WERI-Rb-1 (cell line): ENCODE results near the gene PDE10A.

ENCODE experiments used
- DNase-seq: peaks from one replicate; pipeline ENCODE4 v3.0.0-alpha.2; 2020
- H3K27ac ChIP-seq: fragments of 250-450 bp; sonication (Bioruptor Pico); 2 replicates; pipeline ENCODE4 v1.5.1; 2020; ENCODE audit warnings: mild to moderate bottlenecking, moderate library complexity
- H3K27me3 ChIP-seq: fragments of 250-450 bp; sonication (Bioruptor Pico); 2 replicates; pipeline ENCODE4 v1.5.1; 2021; ENCODE audit warnings: mild to moderate bottlenecking, low read depth, moderate library complexity; ENCODE audit not compliant: insufficient read depth, severe bottlenecking
- H3K36me3 ChIP-seq: fragments of 250-450 bp; sonication (Bioruptor Pico); 2 replicates; pipeline ENCODE4 v1.5.1; 2020; ENCODE audit warnings: mild to moderate bottlenecking, moderate library complexity
- H3K4me3 ChIP-seq: 2 replicates; pipeline ENCODE4 v1.5.1; 2011; ENCODE audit warnings: low read depth, mild to moderate bottlenecking, control low read depth, low read length
- H3K9me3 ChIP-seq: fragments of 250-450 bp; sonication (Bioruptor Pico); 2 replicates; pipeline ENCODE4 v1.5.1; 2021; ENCODE audit warnings: mild to moderate bottlenecking, moderate library complexity; ENCODE audit not compliant: severe bottlenecking
- CTCF ChIP-seq: IDR thresholded peaks from 2 replicates; pipeline ENCODE4 v1.5.1; 2011; ENCODE audit warnings: low read depth, mild to moderate bottlenecking, control low read depth, inconsistent platforms, low read length

Gene PDE10A

DNA sequence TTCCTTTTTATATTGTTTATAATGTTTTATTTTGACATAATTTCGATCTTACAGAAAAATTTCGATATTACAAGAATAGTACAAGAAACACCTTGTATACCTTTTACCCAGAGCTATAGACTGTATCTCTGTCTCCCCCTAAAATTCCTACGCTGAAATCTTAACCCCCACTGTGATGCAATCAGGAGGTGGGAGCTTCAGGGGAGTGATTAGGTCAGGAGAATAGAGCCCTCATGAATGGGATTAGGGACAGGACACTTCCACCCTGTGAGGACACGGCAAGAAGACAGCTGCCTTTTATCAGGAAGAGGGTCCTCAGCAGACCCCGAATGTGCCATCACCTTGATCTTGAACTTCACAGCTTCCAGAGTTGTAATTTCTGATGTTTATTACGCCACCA lies 204.9 kb downstream of the PDE10A start:
- TF ChIP-seq CTCF: no peak
- H3K9me3 ChIP-seq: peaks cover 4% of the 10 kb centered on the region
- no peak for DNase-seq
- H3K27me3 ChIP-seq: peaks cover 56% of the 10 kb centered on the region
- H3K36me3 ChIP-seq: no peaks in the 10 kb centered on the region
- no peak overlapping the region for H3K4me3 ChIP-seq
- H3K27ac ChIP-seq: no peak overlapping the region

- Histone ChIP-seq H3K27ac (no peak overlapping the region), H3K27me3 (peaks cover 58% of the 10 kb centered on the region), H3K4me3 (no peak overlapping the region), H3K36me3 (no peaks in the 10 kb centered on the region), H3K9me3 (no peaks in the 10 kb centered on the region)
- DNase-seq: no peak
- TF ChIP-seq CTCF: no peak
These were observed 206.8 kb downstream of the PDE10A start for GRCh38 chr6:165456286-165456685.

GRCh38 chr6:165455488-165455887 lies 207.6 kb downstream of the PDE10A start:
- peaks cover 63% of the 10 kb centered on the region for H3K27me3 ChIP-seq
- DNase-seq: no peak
- no peaks in the 10 kb centered on the region for H3K9me3 ChIP-seq
- H3K36me3 ChIP-seq: no peaks in the 10 kb centered on the region
- no peak overlapping the region for H3K4me3 ChIP-seq
- no peak overlapping the region for H3K27ac ChIP-seq
- TF ChIP-seq CTCF: no peak

DNA sequence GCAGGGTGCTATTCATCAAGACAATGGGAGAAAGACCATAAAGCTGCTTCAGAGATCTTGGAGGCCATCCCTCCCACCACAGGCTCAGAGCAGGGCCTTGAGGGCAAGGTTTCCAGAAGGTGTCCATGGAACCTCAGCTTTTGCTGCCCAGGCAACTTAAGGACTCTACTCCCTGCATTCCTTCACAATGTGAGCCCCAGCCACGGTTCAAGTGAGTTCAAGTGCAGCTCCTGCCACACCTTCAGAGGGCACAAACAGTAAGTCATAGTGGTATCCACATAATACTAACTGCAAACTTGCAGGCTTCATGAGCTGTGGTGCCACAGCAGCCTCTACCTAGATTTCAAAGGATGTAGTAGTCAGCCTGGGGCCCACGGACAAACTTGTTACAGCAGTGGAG lies 209.6 kb downstream of the PDE10A start:
- H3K27ac ChIP-seq: no peak overlapping the region
- H3K4me3 ChIP-seq: no peak overlapping the region
- DNase-seq: no peak
- H3K9me3 ChIP-seq: no peaks in the 10 kb centered on the region
- no peak for TF ChIP-seq CTCF
- H3K27me3 ChIP-seq: peaks cover 60% of the 10 kb centered on the region
- no peaks in the 10 kb centered on the region for H3K36me3 ChIP-seq

GRCh38 chr6:165451838-165452237 lies 211.2 kb downstream of the PDE10A start:
- peaks cover 51% of the 10 kb centered on the region for H3K27me3 ChIP-seq
- DNase-seq: no peak
- no peak for TF ChIP-seq CTCF
- no peak overlapping the region for H3K4me3 ChIP-seq
- H3K9me3 ChIP-seq: no peaks in the 10 kb centered on the region
- no peaks in the 10 kb centered on the region for H3K36me3 ChIP-seq
- no peak overlapping the region for H3K27ac ChIP-seq

DNA sequence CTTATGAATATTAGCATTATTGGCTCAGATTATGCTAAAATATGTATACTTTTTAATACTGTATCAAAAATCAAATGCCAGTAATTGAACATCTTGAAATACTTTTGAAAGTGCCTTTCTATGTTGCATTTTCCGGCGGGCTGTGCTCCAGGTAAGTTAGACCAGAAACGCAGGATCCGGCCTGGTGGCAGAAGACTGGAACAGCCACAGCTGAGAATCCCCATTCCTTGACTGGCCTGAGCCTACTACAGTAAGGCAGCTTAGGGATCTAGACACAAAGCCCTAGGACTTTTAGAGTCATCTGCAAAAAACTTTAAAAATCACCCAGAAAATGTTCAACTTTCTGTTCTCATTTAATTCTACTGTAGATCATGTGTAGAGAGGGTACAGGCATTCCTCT lies 214.8 kb downstream of the PDE10A start:
- peaks cover 4% of the 10 kb centered on the region for H3K9me3 ChIP-seq
- H3K36me3 ChIP-seq: no peaks in the 10 kb centered on the region
- TF ChIP-seq CTCF: no peak
- no peak for DNase-seq
- H3K27me3 ChIP-seq: peaks cover 47% of the 10 kb centered on the region
- no peak overlapping the region for H3K27ac ChIP-seq
- H3K4me3 ChIP-seq: no peak overlapping the region
